Neural cell (in vitro differentiated cells): ENCODE data around the gene POLR1A.

Experiments
- EP300 ChIP-seq: fragments of 450-650 bp; conservative IDR thresholded peaks from 2 replicates; pipeline ENCODE4 v1.6.1; 2014; ENCODE audit warnings: antibody characterized with exemption, mild to moderate bottlenecking, moderate library complexity; ENCODE audit not compliant: poor library complexity, severe bottlenecking
- EZH2 ChIP-seq: fragments of 200-600, 300-800 bp; shearing (Covaris generic), sonication (generic); IDR thresholded peaks from 2 replicates; pipeline ENCODE4 v1.6.1; 2014; ENCODE audit warnings: antibody characterized with exemption, low read length, borderline replicate concordance, mild to moderate bottlenecking; ENCODE audit not compliant: insufficient read depth, poor library complexity, severe bottlenecking
- MXI1 ChIP-seq: fragments of 450-650 bp; conservative IDR thresholded peaks from 2 replicates; pipeline ENCODE4 v1.6.1; 2014; ENCODE audit warnings: antibody characterized with exemption, mild to moderate bottlenecking; ENCODE audit not compliant: poor library complexity, severe bottlenecking
- POLR2AphosphoS5 ChIP-seq: IDR thresholded peaks from 2 replicates; pipeline ENCODE4 v1.6.1; 2012
- RAD21 ChIP-seq: fragments of 450-650 bp; conservative IDR thresholded peaks from 2 replicates; pipeline ENCODE4 v1.6.1; 2014; ENCODE audit warnings: antibody characterized with exemption, mild to moderate bottlenecking, moderate library complexity
- SMC3 ChIP-seq: fragments of 450-650 bp; conservative IDR thresholded peaks from 2 replicates; pipeline ENCODE4 v1.6.1; 2014; ENCODE audit warnings: antibody characterized with exemption, mild to moderate bottlenecking, moderate library complexity; ENCODE audit not compliant: poor library complexity
- TAF1 ChIP-seq: IDR thresholded peaks from 2 replicates; pipeline ENCODE4 v1.6.1; 2012; ENCODE audit warnings: low read depth
- TF ChIP-seq, protein P1 (sequence below): fragments of 450-650 bp; IDR thresholded peaks from 2 replicates; pipeline ENCODE4 v1.5.1; 2014; ENCODE audit warnings: antibody characterized with exemption, mild to moderate bottlenecking, moderate library complexity; ENCODE audit not compliant: poor library complexity, severe bottlenecking
- TF ChIP-seq, protein P2 (sequence below): IDR thresholded peaks from 2 replicates; pipeline ENCODE4 v1.6.1; 2012; ENCODE audit warnings: borderline replicate concordance

- no peak for TF ChIP-seq EP300
- TF ChIP-seq, protein P1, sequence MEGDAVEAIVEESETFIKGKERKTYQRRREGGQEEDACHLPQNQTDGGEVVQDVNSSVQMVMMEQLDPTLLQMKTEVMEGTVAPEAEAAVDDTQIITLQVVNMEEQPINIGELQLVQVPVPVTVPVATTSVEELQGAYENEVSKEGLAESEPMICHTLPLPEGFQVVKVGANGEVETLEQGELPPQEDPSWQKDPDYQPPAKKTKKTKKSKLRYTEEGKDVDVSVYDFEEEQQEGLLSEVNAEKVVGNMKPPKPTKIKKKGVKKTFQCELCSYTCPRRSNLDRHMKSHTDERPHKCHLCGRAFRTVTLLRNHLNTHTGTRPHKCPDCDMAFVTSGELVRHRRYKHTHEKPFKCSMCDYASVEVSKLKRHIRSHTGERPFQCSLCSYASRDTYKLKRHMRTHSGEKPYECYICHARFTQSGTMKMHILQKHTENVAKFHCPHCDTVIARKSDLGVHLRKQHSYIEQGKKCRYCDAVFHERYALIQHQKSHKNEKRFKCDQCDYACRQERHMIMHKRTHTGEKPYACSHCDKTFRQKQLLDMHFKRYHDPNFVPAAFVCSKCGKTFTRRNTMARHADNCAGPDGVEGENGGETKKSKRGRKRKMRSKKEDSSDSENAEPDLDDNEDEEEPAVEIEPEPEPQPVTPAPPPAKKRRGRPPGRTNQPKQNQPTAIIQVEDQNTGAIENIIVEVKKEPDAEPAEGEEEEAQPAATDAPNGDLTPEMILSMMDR, result no peak
- TF ChIP-seq RAD21, result no peak
- TF ChIP-seq EZH2, result no peak
- TF ChIP-seq POLR2AphosphoS5, result no peak
- TF ChIP-seq MXI1, result no peak
- TF ChIP-seq, protein P2, sequence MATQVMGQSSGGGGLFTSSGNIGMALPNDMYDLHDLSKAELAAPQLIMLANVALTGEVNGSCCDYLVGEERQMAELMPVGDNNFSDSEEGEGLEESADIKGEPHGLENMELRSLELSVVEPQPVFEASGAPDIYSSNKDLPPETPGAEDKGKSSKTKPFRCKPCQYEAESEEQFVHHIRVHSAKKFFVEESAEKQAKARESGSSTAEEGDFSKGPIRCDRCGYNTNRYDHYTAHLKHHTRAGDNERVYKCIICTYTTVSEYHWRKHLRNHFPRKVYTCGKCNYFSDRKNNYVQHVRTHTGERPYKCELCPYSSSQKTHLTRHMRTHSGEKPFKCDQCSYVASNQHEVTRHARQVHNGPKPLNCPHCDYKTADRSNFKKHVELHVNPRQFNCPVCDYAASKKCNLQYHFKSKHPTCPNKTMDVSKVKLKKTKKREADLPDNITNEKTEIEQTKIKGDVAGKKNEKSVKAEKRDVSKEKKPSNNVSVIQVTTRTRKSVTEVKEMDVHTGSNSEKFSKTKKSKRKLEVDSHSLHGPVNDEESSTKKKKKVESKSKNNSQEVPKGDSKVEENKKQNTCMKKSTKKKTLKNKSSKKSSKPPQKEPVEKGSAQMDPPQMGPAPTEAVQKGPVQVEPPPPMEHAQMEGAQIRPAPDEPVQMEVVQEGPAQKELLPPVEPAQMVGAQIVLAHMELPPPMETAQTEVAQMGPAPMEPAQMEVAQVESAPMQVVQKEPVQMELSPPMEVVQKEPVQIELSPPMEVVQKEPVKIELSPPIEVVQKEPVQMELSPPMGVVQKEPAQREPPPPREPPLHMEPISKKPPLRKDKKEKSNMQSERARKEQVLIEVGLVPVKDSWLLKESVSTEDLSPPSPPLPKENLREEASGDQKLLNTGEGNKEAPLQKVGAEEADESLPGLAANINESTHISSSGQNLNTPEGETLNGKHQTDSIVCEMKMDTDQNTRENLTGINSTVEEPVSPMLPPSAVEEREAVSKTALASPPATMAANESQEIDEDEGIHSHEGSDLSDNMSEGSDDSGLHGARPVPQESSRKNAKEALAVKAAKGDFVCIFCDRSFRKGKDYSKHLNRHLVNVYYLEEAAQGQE, result no peak
- TF ChIP-seq TAF1, result no peak
- no peak for TF ChIP-seq SMC3
These were observed 129.4 kb downstream of the POLR1A start for GRCh38 chr2:85976106-85976920.
